Immature natural killer cell (primary cell): Measurements from ENCODE around the gene KRTAP3-2. TPM values are rescaled to one million over a fixed set of nuclear protein-coding genes. Genes with fewer than 3 reads are reported as not detected.

Source experiments
- DNase-seq, 3 donors: peaks; one replicate each; pipeline ENCODE4 v3.0.0; 2022; ENCODE audit warnings: mixed read lengths in 1 of 3
- H3K27ac Mint-ChIP-seq, 6 donors: one replicate each; pipeline ENCODE4 v1.8.0; 2020; ENCODE audit warnings: mixed read lengths in 6 of 6, mild to moderate bottlenecking in 5 of 6, inconsistent platforms in 4 of 6, moderate library complexity in 3 of 6
- H3K27me3 Mint-ChIP-seq, 3 donors: one replicate each; pipeline ENCODE4 v1.8.0; 2020 to 2021; ENCODE audit warnings: low read depth in 3 of 3, mild to moderate bottlenecking in 3 of 3, mixed read lengths in 3 of 3, moderate library complexity in 3 of 3, inconsistent platforms in 1 of 3
- H3K36me3 Mint-ChIP-seq, 3 donors: one replicate each; pipeline ENCODE4 v1.8.0; 2020; ENCODE audit warnings: mixed read lengths in 3 of 3, inconsistent platforms in 2 of 3, mild to moderate bottlenecking in 2 of 3
- H3K4me1 Mint-ChIP-seq, 2 donors: one replicate each; pipeline ENCODE4 v1.8.0; 2020; ENCODE audit warnings: inconsistent platforms in 2 of 2, mild to moderate bottlenecking in 2 of 2, mixed read lengths in 2 of 2, moderate library complexity in 1 of 2
- H3K4me3 Mint-ChIP-seq, 5 donors: one replicate each; pipeline ENCODE4 v1.8.0; 2020; ENCODE audit warnings: mild to moderate bottlenecking in 5 of 5, mixed read lengths in 5 of 5, inconsistent platforms in 3 of 5, moderate library complexity in 3 of 5
- H3K9me3 Mint-ChIP-seq, 6 donors: one replicate each; pipeline ENCODE4 v1.8.0; 2020; ENCODE audit warnings: mild to moderate bottlenecking in 6 of 6, mixed read lengths in 6 of 6, inconsistent platforms in 4 of 6, moderate library complexity in 3 of 6
- polyA plus RNA-seq, 3 donors: library from polyadenylated mRNA; unstranded; fragments of 300-500 nt; fragmentation: Illumina TruSeq; gene quantifications; one replicate each; pipeline ENCODE4 v1.2.3, GENCODE V29; 2021

The KRTAP3-2 gene
- polyA plus RNA-seq, 3 donors from 2014 or later, result not detected

- H3K4me1 Mint-ChIP-seq, result no peaks in the 10 kb centered on the region
- peaks cover 2 to 22% (median 8%) of the 10 kb centered on the region in 3 donors for H3K27me3 Mint-ChIP-seq
- H3K9me3 Mint-ChIP-seq, result peaks cover 0 to 8% (median 0%) of the 10 kb centered on the region in 6 donors
- no peak overlapping the region for H3K4me3 Mint-ChIP-seq
- H3K36me3 Mint-ChIP-seq, result no peaks in the 10 kb centered on the region
- no peak for DNase-seq
- no peak overlapping the region for H3K27ac Mint-ChIP-seq
Measured at GRCh38 chr17:41001795-41002194, 2.1 kb upstream of the KRTAP3-2 start.

DNA sequence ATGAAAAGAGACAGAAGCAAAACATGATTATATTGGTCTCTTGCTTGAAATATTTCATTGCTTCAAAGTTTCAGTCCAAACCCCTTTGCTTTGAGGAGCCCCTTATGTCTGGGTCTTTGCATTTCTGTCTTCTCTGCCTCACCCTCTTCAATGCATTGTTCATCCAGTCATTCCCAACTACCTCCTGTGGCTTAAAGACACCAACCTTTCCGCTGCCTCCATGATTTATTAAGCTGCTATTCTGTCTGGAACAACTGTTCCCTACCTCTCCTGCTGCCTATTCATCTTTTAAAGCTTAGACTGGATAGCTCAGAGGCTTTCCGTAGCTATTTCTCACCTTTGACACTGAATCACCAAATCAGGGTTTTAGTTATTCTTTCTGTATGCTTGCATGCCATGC is 2.3 kb downstream of the KRTAP3-2 start:
- no peak overlapping the region for H3K4me3 Mint-ChIP-seq
- no peak for DNase-seq
- H3K4me1 Mint-ChIP-seq, result no peaks in the 10 kb centered on the region
- no peak overlapping the region for H3K27ac Mint-ChIP-seq
- peaks cover 8 to 26% (median 18%) of the 10 kb centered on the region in 3 donors for H3K27me3 Mint-ChIP-seq
- no peaks in the 10 kb centered on the region for H3K36me3 Mint-ChIP-seq
- H3K9me3 Mint-ChIP-seq, result peaks cover 0 to 5% (median 0%) of the 10 kb centered on the region in 6 donors

- peaks cover 0 to 5% (median 0%) of the 10 kb centered on the region in 6 donors for H3K9me3 Mint-ChIP-seq
- H3K27me3 Mint-ChIP-seq, result peaks cover 8 to 25% (median 18%) of the 10 kb centered on the region in 3 donors
- DNase-seq, result no peak
- H3K4me1 Mint-ChIP-seq, result no peaks in the 10 kb centered on the region
- H3K27ac Mint-ChIP-seq, result no peak overlapping the region
- no peaks in the 10 kb centered on the region for H3K36me3 Mint-ChIP-seq
- H3K4me3 Mint-ChIP-seq, result no peak overlapping the region
Measured at GRCh38 chr17:40996829-40997228, 2.9 kb downstream of the KRTAP3-2 start.

- peaks cover 8 to 22% (median 15%) of the 10 kb centered on the region in 3 donors for H3K27me3 Mint-ChIP-seq
- H3K9me3 Mint-ChIP-seq, result peaks cover 0 to 5% (median 0%) of the 10 kb centered on the region in 6 donors
- no peaks in the 10 kb centered on the region for H3K4me1 Mint-ChIP-seq
- DNase-seq, result no peak
- no peak overlapping the region for H3K4me3 Mint-ChIP-seq
- no peaks in the 10 kb centered on the region for H3K36me3 Mint-ChIP-seq
- no peak overlapping the region for H3K27ac Mint-ChIP-seq
Measured at GRCh38 chr17:40995116-40995515, 4.6 kb downstream of the KRTAP3-2 start.

DNA sequence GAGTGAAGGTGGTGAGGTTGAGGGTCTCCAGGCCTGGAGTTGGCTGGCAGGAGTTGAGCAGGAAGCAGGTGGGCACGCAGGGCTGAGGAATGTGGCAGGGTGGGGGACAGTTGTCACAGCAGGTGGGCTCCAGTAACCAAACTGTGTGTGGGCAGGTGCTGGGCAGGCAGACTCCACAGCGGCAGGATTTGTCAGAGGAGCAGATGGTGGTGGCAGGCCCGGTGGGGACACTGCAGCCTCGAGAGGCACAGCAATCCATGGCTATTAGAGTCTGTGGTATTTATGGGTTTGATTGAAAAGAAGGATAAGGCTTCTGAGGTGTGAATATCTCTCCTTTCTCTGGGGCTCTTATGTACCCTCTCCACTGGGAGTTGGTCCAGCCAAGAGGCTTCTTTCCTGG is 5.9 kb downstream of the KRTAP3-2 start, which contains the start of gene KRTAP3-3:
TSS of gene KRTAP3-3 (minus strand) at position 326 of the 400 bp plus-strand sequence. CDS start at position 259, 67 bp downstream.
- Mint-ChIP-seq H3K27ac (no peak within 1 kb of the TSS), H3K4me1 (no peaks in the 10 kb centered on the region), H3K36me3 (no peaks in the 10 kb centered on the region), H3K27me3 (peaks cover 8 to 18% (median 15%) of the 10 kb centered on the region in 3 donors), H3K9me3 (peaks cover 0 to 2% (median 0%) of the 10 kb centered on the region in 6 donors), H3K4me3 (no peak within 1 kb of the TSS)
- DNase-seq, result no peak

DNA sequence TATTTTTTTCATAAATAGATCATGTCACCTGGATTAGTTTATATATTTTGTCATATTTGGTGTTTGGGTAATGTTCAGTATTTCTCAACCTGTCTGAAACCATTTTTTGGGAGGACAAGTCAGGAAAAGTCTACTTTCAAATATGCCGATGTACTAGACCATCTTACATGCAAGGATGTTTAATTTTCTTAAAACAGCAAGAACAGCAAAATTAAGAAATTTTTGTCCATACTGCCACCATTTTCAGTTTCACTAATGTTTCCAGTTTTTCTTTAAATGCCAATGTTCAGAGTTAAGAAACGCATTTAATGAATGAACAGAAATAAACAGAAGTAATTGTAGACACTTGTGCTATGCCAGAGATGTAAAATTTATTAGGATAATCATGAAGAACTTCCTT is 6.6 kb downstream of the KRTAP3-2 start:
- no peaks in the 10 kb centered on the region for H3K4me1 Mint-ChIP-seq
- H3K36me3 Mint-ChIP-seq, result no peaks in the 10 kb centered on the region
- H3K9me3 Mint-ChIP-seq, result no peaks in the 10 kb centered on the region
- H3K27me3 Mint-ChIP-seq, result peaks cover 8 to 16% (median 14%) of the 10 kb centered on the region in 3 donors
- H3K27ac Mint-ChIP-seq, result no peak overlapping the region
- no peak overlapping the region for H3K4me3 Mint-ChIP-seq
- no peak for DNase-seq

- Mint-ChIP-seq H3K27me3 (peaks cover 8 to 16% (median 12%) of the 10 kb centered on the region in 3 donors), H3K27ac (no peak overlapping the region), H3K36me3 (no peaks in the 10 kb centered on the region), H3K9me3 (no peaks in the 10 kb centered on the region), H3K4me3 (no peak overlapping the region), H3K4me1 (no peaks in the 10 kb centered on the region)
- DNase-seq, result no peak
Measured at GRCh38 chr17:40992666-40993065, 7.0 kb downstream of the KRTAP3-2 start.

- DNase-seq, result no peak
- Mint-ChIP-seq H3K4me3 (no peak overlapping the region), H3K4me1 (no peaks in the 10 kb centered on the region), H3K27me3 (peaks cover 0 to 2% (median 2%) of the 10 kb centered on the region in 3 donors), H3K27ac (no peak overlapping the region), H3K36me3 (no peaks in the 10 kb centered on the region), H3K9me3 (no peaks in the 10 kb centered on the region)
Measured at GRCh38 chr17:40986920-40987319, 12.8 kb downstream of the KRTAP3-2 start.

DNA sequence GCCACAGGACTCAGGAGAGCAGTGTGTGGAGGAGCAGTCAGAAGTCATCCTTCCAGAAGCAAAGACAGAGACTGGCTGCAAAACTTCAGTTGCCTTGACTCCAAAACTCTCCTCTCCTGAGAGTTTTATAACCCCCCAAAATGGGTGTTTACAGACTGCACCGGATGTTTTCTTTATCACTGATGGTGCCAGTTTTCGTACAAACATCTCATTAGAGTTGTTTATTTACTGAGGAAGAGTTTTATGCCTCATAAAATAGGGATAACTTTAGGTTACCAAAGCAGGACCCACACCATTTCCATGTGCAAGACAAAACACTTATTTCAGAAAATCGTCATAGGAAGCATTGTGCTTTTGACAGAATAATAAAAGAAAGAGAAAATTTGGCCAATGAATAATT is 15.5 kb downstream of the KRTAP3-2 start, which contains the start of gene KRT40:
TSS of gene KRT40 (minus strand) at position 101 of the 400 bp plus-strand sequence. CDS start at position 48, 53 bp downstream.
- Mint-ChIP-seq H3K4me3 (no peak within 1 kb of the TSS), H3K27ac (no peak within 1 kb of the TSS), H3K36me3 (no peaks in the 10 kb centered on the region), H3K27me3 (peaks cover 0 to 4% (median 4%) of the 10 kb centered on the region in 3 donors), H3K9me3 (no peaks in the 10 kb centered on the region), H3K4me1 (no peaks in the 10 kb centered on the region)
- no peak for DNase-seq

GRCh38 chr17:40981115-40981514 is 18.6 kb downstream of the KRTAP3-2 start:
- H3K4me3 Mint-ChIP-seq, result no peak overlapping the region
- peaks cover 0 to 10% (median 2%) of the 10 kb centered on the region in 3 donors for H3K27me3 Mint-ChIP-seq

DNA sequence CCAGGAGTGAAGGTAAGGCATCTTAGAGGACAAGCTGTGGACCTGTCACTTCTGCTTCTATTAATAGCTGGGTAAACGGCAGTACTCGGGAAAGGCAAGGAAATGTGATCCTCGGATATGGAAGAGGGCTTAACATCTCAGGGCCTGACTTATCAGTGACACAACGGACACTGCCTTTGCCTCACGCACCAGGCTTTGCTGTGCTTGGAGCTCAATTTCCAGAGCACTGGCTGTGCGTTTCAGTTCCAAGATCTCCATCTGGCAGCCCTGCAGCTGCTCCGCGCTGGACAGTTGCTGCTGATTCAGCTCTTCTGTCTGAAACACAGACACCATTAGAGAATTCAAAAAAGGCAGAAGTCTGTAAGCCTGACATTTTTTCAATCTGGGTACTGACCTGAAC is 19.1 kb downstream of the KRTAP3-2 start:
- H3K27ac Mint-ChIP-seq, result no peak overlapping the region
- peaks cover 0 to 10% (median 7%) of the 10 kb centered on the region in 3 donors for H3K27me3 Mint-ChIP-seq
- H3K4me3 Mint-ChIP-seq, result no peak overlapping the region
- no peak for DNase-seq
- H3K4me1 Mint-ChIP-seq, result no peaks in the 10 kb centered on the region
- H3K9me3 Mint-ChIP-seq, result no peaks in the 10 kb centered on the region
- H3K36me3 Mint-ChIP-seq, result no peaks in the 10 kb centered on the region

More at GRCh38 chr17:40981115-40981514, 18.6 kb downstream of the KRTAP3-2 start:
- no peaks in the 10 kb centered on the region for H3K9me3 Mint-ChIP-seq
- DNase-seq, result no peak
- H3K4me1 Mint-ChIP-seq, result no peaks in the 10 kb centered on the region
- H3K27ac Mint-ChIP-seq, result no peak overlapping the region
- H3K36me3 Mint-ChIP-seq, result no peaks in the 10 kb centered on the region

DNA sequence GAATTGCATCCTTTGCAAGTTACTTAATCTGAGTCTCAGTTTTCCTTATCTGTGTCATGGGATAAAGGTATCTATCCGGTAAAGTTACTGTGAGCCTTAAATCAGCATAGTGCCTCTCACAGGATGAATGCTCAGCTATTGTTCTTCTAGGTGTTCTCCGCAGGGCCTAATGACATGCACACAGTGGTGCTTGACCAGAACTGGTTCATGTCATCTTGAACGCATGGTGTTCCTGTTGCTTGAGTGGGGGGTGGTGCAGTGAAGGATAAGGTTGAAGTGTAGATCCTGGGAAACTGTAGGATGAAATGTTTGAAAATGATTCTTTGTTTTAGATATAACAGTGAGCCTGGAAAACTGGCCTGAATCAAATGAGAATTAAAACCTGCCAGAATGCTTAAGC is 19.6 kb downstream of the KRTAP3-2 start:
- no peak overlapping the region for H3K4me3 Mint-ChIP-seq
- no peaks in the 10 kb centered on the region for H3K9me3 Mint-ChIP-seq
- peaks cover 4 to 14% (median 8%) of the 10 kb centered on the region in 3 donors for H3K27me3 Mint-ChIP-seq

DNA sequence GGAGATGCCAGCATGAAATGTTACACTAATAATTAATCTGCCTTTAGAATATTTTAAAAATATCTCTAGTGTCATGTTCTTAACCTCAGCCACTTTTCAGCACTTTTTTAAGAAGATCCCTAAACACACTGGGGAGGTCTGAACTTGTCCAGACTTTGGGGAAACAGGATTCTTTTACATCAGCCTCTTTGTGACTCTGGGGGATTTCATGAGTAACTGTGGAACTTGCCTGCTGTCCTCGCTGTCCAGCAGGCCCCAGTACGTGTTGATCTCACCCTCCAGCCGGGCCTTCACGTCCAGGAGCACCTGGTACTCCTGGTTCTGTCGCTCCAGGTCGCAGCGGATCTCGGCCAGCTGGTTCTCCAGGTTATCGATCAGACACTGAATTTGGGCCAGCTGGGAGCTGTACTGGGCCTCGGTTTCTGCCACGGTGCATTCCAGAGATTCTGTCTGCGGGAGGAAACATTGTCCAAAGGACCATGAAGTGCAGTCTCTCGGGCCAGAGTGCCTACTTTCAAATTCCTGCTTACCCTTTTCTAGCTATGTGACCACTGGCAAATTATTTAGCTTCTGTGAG is 21.0 kb downstream of the KRTAP3-2 start:
- H3K4me3 Mint-ChIP-seq, result no peak overlapping the region
- peaks cover 5 to 16% (median 9%) of the 10 kb centered on the region in 3 donors for H3K27me3 Mint-ChIP-seq
- no peak for DNase-seq
- H3K36me3 Mint-ChIP-seq, result no peaks in the 10 kb centered on the region
- no peaks in the 10 kb centered on the region for H3K4me1 Mint-ChIP-seq
- no peak overlapping the region for H3K27ac Mint-ChIP-seq
- no peaks in the 10 kb centered on the region for H3K9me3 Mint-ChIP-seq

More for the DNA sequence above, 19.6 kb downstream of the KRTAP3-2 start:
- Mint-ChIP-seq H3K4me1 (no peaks in the 10 kb centered on the region), H3K27ac (no peak overlapping the region), H3K36me3 (no peaks in the 10 kb centered on the region)
- no peak for DNase-seq

- H3K36me3 Mint-ChIP-seq, result no peaks in the 10 kb centered on the region
- H3K4me1 Mint-ChIP-seq, result no peaks in the 10 kb centered on the region
- H3K9me3 Mint-ChIP-seq, result peaks cover 0 to 2% (median 0%) of the 10 kb centered on the region in 6 donors
- H3K27me3 Mint-ChIP-seq, result peaks cover 5 to 13% (median 12%) of the 10 kb centered on the region in 3 donors
- no peak overlapping the region for H3K27ac Mint-ChIP-seq
- DNase-seq, result no peak
- no peak overlapping the region for H3K4me3 Mint-ChIP-seq
Measured at GRCh38 chr17:40975516-40975915, 24.2 kb downstream of the KRTAP3-2 start.

- DNase-seq, result no peak
- no peaks in the 10 kb centered on the region for H3K4me1 Mint-ChIP-seq
- H3K4me3 Mint-ChIP-seq, result no peak overlapping the region
- H3K27ac Mint-ChIP-seq, result no peak overlapping the region
- H3K36me3 Mint-ChIP-seq, result no peaks in the 10 kb centered on the region
- H3K27me3 Mint-ChIP-seq, result peaks cover 5 to 17% (median 15%) of the 10 kb centered on the region in 3 donors
- peaks cover 0 to 2% (median 0%) of the 10 kb centered on the region in 6 donors for H3K9me3 Mint-ChIP-seq
Measured at GRCh38 chr17:40974366-40974765, 25.3 kb downstream of the KRTAP3-2 start.
